Left lung (tissue), 10 donors: ENCODE data around the gene TGM4. TPM values are rescaled to one million over a fixed set of nuclear protein-coding genes. Genes with fewer than 3 reads are reported as not detected.
"Not testable (repeated sequence)": the region's sequence is repeated elsewhere in the genome, so short reads cannot be mapped to it uniquely, and the experiment has no call there.

Experiments used
- ATAC-seq: fragments of 200-7000 bp; cut with Tn5 transposase; one replicate; pipeline ENCODE4 v1.9.1; 2020; ENCODE audit warnings: moderate library complexity
- DNase-seq, 4 donors: peaks; one replicate each; pipeline ENCODE4 v3.0.0-alpha.2; 2013 to 2020
- H3K27ac ChIP-seq, 2 donors: fragments of 200-600 bp; sonication (generic) in 1 of 2; one replicate each; pipeline versions ENCODE4 v1.5.0 to v1.8.0; 2020 to 2021
- H3K27me3 ChIP-seq, 2 donors: fragments of 200-600 bp; sonication (generic) in 1 of 2; one replicate each; pipeline versions ENCODE4 v1.5.0 to v1.8.0; 2020 to 2021
- H3K36me3 ChIP-seq, 2 donors: fragments of 200-600 bp; sonication (generic) in 1 of 2; one replicate each; pipeline versions ENCODE4 v1.5.0 to v1.8.0; 2020 to 2021
- H3K4me1 ChIP-seq, 2 donors: fragments of 200-600 bp; one replicate each; pipeline ENCODE4 v1.8.0; 2021
- H3K4me3 ChIP-seq, 2 donors: fragments of 200-600 bp; sonication (generic) in 1 of 2; one replicate each; pipeline versions ENCODE4 v1.5.0 to v1.8.0; 2020 to 2021; ENCODE audit warnings: mild to moderate bottlenecking in 1 of 2
- H3K9me3 ChIP-seq, 2 donors: fragments of 200-600 bp; sonication (generic) in 1 of 2; one replicate each; pipeline versions ENCODE4 v1.5.0 to v1.8.0; 2020 to 2021
- CTCF ChIP-seq, 2 donors: fragments of 200-600 bp; sonication (generic) in 1 of 2; IDR thresholded peaks; one replicate each; pipeline versions ENCODE4 v1.5.0 to v1.8.0; 2021; ENCODE audit warnings: antibody characterized with exemption in 2 of 2
- intact Hi-C, 2 donors: fragments of 100-400 bp; cut with DNase I; formaldehyde crosslinking; loops; one replicate each; pipeline versions ENCODE4 v1.11.2 to v1.14.2; 2022
- polyA plus RNA-seq, 6 donors: library from polyadenylated mRNA; unstranded; fragments of 120-200 nt; gene quantifications; one replicate each; pipeline ENCODE4 v1.2.1, GENCODE V29; 2013; ENCODE audit not compliant: insufficient read length in 6 of 6
- total RNA-seq, 2 donors: library from RNA; stranded (reverse); fragmentation: NEBNext Ultra II Directional; extraction: Animal tissue kit (Norgen Biotek cat#: 25700); gene quantifications; one replicate each; pipeline ENCODE4 v1.2.1, GENCODE V29; 2021
- donor health status: DM: no; HTN: yes; CAD: no.
- donor health status: DM: no; HTN: no; CAD: no.

TGM4 gene
- total and polyA plus RNA-seq, 8 donors = 0.06 to 0.14 (median 0.06) TPM; not detected in 3

GRCh38 chr3:44848634-44849033, 25.8 kb upstream of the TGM4 start:
- Histone ChIP-seq H3K27me3 (no peaks in the 10 kb centered on the region), H3K36me3 (peaks cover 0 to 7% of the 10 kb centered on the region in 2 donors), H3K4me3 (no peak overlapping the region), H3K27ac (no peak overlapping the region), H3K4me1 (no peaks in the 10 kb centered on the region), H3K9me3 (peaks cover 0 to 1% of the 10 kb centered on the region in 2 donors)
- DNase-seq (no peak), ATAC-seq (no peak)
- intact Hi-C loops = no loop called here
- TF ChIP-seq CTCF (IDR thresholded peaks at IDR 0.05) = no peak

DNA sequence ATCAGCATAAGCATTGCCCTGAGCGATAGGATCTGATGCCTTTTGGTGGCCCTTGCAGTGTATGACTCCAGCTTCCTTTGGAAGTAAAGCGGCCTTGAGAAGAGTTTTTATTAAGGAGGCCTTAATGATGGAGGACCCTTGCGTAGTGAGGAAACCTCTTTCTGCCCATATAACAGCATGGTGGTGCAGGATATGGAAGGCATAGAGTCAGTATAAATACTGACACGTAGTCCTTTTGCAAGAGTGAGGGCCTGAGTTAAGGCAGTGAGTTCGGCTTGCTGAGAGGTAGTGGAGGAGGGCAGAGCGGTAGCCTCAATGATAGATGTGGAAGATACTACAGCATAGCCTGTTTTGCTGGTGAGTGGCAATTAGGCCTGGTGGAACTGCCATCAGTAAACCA, 17.7 kb upstream of the TGM4 start:
- H3K36me3 ChIP-seq, ATAC-seq, H3K27me3 ChIP-seq, DNase-seq, H3K27ac ChIP-seq, H3K4me3 ChIP-seq, H3K4me1 ChIP-seq, intact Hi-C loops: not testable (repeated sequence)
- H3K9me3 ChIP-seq = peaks cover 0 to 16% of the 10 kb centered on the region in 2 donors

DNA sequence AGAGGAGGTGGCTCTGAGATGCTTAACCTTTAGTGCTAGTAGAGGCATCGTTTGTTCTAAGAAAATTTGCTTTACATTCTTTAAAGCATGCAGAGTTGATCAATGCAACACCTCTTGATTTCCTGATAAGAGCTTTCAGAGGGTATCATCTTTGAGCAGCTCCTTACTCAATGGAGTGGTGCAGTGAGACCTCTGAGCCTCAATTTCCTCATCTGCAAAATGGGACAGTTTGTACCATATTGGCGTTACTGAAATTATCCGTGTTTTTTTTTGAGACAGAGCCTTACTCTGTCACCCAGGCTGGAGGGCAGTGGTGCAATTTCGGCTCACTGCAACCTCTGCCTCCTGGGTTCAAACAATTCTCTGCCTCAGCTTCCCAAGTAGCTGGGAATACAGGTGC, 14.3 kb upstream of the TGM4 start:
- intact Hi-C loops = no loop called here
- Histone ChIP-seq H3K4me1 (peaks cover 3 to 14% of the 10 kb centered on the region in 2 donors), H3K36me3 (no peaks in the 10 kb centered on the region), H3K27ac (no peak overlapping the region), H3K27me3 (no peaks in the 10 kb centered on the region), H3K9me3 (peaks cover 0 to 14% of the 10 kb centered on the region in 2 donors), H3K4me3 (no peak overlapping the region)
- ATAC-seq (no peak), DNase-seq (no peak)
- no peak for TF ChIP-seq CTCF (IDR thresholded peaks at IDR 0.05)

GRCh38 chr3:44861412-44862225, 12.8 kb upstream of the TGM4 start, which contains the start of gene TMEM42:
TSS of gene TMEM42 (plus strand) at chr3:44861912. CDS start at chr3:44861925, 13 bp downstream.
- intact Hi-C loops = no loop called here
- peak; percentile 91 to 97 (median 94) for DNase-seq
- H3K36me3 ChIP-seq = no peaks in the 10 kb centered on the region

DNA sequence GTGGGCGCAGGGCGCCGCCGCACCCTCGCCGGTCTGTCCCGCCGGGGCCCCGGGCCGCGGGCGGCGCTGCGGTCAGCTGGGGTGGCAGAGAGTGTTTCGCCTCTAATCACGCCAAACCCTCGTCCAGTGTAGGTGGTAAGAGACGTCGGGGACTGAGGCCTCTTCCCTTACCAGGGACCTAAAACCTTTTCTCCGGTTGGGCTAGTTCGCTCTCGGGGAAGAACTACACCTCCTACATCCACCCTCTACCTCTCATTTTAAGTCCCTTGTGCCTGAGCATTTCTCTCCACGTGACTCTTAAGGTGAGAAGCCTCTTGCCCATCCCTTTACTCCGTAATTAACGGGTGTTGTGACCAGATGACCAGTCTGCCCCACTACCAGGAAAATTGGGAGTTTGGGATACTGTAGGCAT, 12.2 kb upstream of the TGM4 start:
- ATAC-seq (no peak), DNase-seq (peak in 1 of 4 donors; percentile 14)
- Histone ChIP-seq H3K27ac (peak overlapping the region; percentile 88 to 92), H3K4me3 (peak overlapping the region; percentile 56 to 73), H3K27me3 (no peaks in the 10 kb centered on the region), H3K36me3 (no peaks in the 10 kb centered on the region), H3K4me1 (peaks cover 3 to 14% of the 10 kb centered on the region in 2 donors), H3K9me3 (peaks cover 0 to 1% of the 10 kb centered on the region in 2 donors)
- no peak for TF ChIP-seq CTCF (IDR thresholded peaks at IDR 0.05)
- intact Hi-C loops = no loop called here

More at GRCh38 chr3:44861412-44862225, 12.8 kb upstream of the TGM4 start, which contains the start of gene TMEM42:
- Histone ChIP-seq H3K4me1 (peaks cover 3 to 14% of the 10 kb centered on the region in 2 donors), H3K4me3 (peak within 1 kb of the TSS; percentile 56 to 73), H3K27ac (peak within 1 kb of the TSS; percentile 88 to 92), H3K27me3 (no peaks in the 10 kb centered on the region), H3K9me3 (peaks cover 0 to 7% of the 10 kb centered on the region in 2 donors)
- no peak for TF ChIP-seq CTCF (IDR thresholded peaks at IDR 0.05)
- peak; percentile 99 for ATAC-seq
